HepG2 (cell line): ENCODE results near the gene HPCAL1. TPM values are rescaled to one million over a fixed set of nuclear protein-coding genes. Genes with fewer than 3 reads are reported as not detected.

ENCODE experiments used
- ETV5 ChIP-seq: IDR thresholded peaks from 2 replicates; pipeline ENCODE4 v1.6.1; 2018; ENCODE audit warnings: missing biosample characterization, missing genetic modification reagents, inconsistent platforms, borderline replicate concordance
- FOXA3 ChIP-seq: IDR thresholded peaks from 2 replicates; pipeline ENCODE4 v1.6.1; 2016; ENCODE audit warnings: missing genetic modification reagents, missing compliant biosample characterization
- RBAK ChIP-seq: sonication (generic); formaldehyde crosslinking; IDR thresholded peaks from 2 replicates; pipeline ENCODE4 v1.5.1; 2020; ENCODE audit warnings: mild to moderate bottlenecking, missing genetic modification reagents
- RELA ChIP-seq: sonication (generic); formaldehyde crosslinking; IDR thresholded peaks from 2 replicates; pipeline ENCODE4 v1.4.0; 2020; ENCODE audit warnings: missing genetic modification reagents
- SMAD3 ChIP-seq: sonication (generic); formaldehyde crosslinking; IDR thresholded peaks from 2 replicates; pipeline ENCODE4 v1.4.0; 2020; ENCODE audit warnings: missing genetic modification reagents
- ZC3H13 ChIP-seq: sonication (generic); formaldehyde crosslinking; IDR thresholded peaks from 2 replicates; pipeline ENCODE4 v1.8.1; 2023; ENCODE audit warnings: mild to moderate bottlenecking, missing genetic modification reagents, moderate library complexity
- ZNF136 ChIP-seq: sonication (generic); formaldehyde crosslinking; IDR thresholded peaks from 2 replicates; pipeline ENCODE4 v1.8.1; 2022; ENCODE audit warnings: low read depth, mild to moderate bottlenecking, moderate library complexity, missing genetic modification reagents
- polyA plus RNA-seq, 8 experiments: library from polyadenylated mRNA; depleted of rRNA in 3 of 8; stranded (reverse) in 7 of 8; unstranded in 1 of 8; fragments of >200 nt; fragmentation: Illumina TruSeq in 4 of 8; extraction: Trizol in 4 of 8; gene quantifications; 2 replicates each; pipeline versions ENCODE4 v1.2.1 to v1.2.3, GENCODE V29; 2011 to 2016; ENCODE audit warnings: low read depth in 4 of 8, missing spikeins in 1 of 8, mixed read lengths in 1 of 8; ENCODE audit not compliant: insufficient read depth in 1 of 8
- total RNA-seq, 5 experiments: library from RNA; depleted of rRNA; stranded (reverse); fragments of >200 nt; fragmentation: Illumina TruSeq; extraction: Trizol; gene quantifications; 2 replicates each; pipeline ENCODE4 v1.2.3, GENCODE V29; 2016; ENCODE audit warnings: low read depth in 1 of 5
- TF ChIP-seq, protein P1 (sequence below), 2 experiments: sonication (generic) in 1 of 2; formaldehyde crosslinking in 1 of 2; IDR thresholded peaks; 2 replicates each; pipeline versions ENCODE4 v1.4.0 to v1.6.1; 2016 to 2020; ENCODE audit warnings: borderline replicate concordance in 1 of 2, low read depth in 1 of 2, mild to moderate bottlenecking in 1 of 2, missing genetic modification reagents in 1 of 2
- TF ChIP-seq, protein P2 (sequence below): sonication (generic); formaldehyde crosslinking; IDR thresholded peaks from 2 replicates; pipeline ENCODE4 v1.5.0; 2020; ENCODE audit warnings: mild to moderate bottlenecking, missing genetic modification reagents
- TF ChIP-seq, protein P3 (sequence below): sonication (generic); formaldehyde crosslinking; conservative IDR thresholded peaks from 2 replicates; pipeline ENCODE4 v1.4.0; 2020; ENCODE audit warnings: mild to moderate bottlenecking, missing genetic modification reagents, moderate library complexity
- TF ChIP-seq, protein P4 (sequence below): sonication (generic); formaldehyde crosslinking; IDR thresholded peaks from 2 replicates; pipeline ENCODE4 v1.5.0; 2020; ENCODE audit warnings: missing genetic modification reagents
- TF ChIP-seq, protein P5 (sequence below): sonication (generic); formaldehyde crosslinking; conservative IDR thresholded peaks from 2 replicates; pipeline ENCODE4 v1.8.0; 2022; ENCODE audit warnings: mild to moderate bottlenecking, moderate library complexity, missing genetic modification reagents
- TF ChIP-seq, protein P6 (sequence below): sonication (generic); formaldehyde crosslinking; IDR thresholded peaks from 2 replicates; pipeline ENCODE4 v1.4.0; 2020; ENCODE audit warnings: mild to moderate bottlenecking, missing genetic modification reagents

HPCAL1 gene
- total and polyA plus RNA-seq, 2 of the 13 experiments (the other 11 are each of a cell fraction or from before 2014, with no cell fraction given), result 29.5 to 29.9 TPM

DNA sequence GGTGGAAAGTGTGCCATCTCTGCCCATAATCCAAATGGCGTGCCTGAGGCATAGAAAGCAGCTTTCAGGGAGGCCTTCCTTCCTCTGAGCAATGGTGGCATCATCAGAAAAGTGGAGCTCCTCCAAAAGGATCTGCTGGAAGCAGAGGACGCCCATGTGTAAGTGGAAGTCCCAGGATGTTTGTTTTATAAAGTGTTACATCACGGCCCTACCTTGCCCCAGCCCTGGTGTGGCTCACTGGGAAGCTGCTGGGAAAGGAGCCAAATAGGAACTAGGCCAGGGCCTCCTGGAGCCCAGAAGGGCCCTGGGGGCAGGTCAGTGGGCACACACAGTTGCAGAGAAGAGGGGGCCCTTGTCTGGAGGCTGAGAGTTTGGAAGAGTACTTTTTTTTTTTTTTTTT lies 149.6 kb downstream of the HPCAL1 start (continued):
- TF ChIP-seq, protein P1, sequence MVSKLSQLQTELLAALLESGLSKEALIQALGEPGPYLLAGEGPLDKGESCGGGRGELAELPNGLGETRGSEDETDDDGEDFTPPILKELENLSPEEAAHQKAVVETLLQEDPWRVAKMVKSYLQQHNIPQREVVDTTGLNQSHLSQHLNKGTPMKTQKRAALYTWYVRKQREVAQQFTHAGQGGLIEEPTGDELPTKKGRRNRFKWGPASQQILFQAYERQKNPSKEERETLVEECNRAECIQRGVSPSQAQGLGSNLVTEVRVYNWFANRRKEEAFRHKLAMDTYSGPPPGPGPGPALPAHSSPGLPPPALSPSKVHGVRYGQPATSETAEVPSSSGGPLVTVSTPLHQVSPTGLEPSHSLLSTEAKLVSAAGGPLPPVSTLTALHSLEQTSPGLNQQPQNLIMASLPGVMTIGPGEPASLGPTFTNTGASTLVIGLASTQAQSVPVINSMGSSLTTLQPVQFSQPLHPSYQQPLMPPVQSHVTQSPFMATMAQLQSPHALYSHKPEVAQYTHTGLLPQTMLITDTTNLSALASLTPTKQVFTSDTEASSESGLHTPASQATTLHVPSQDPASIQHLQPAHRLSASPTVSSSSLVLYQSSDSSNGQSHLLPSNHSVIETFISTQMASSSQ (IDR thresholded peaks at IDR 0.05; ENCODE audit: low read depth), result peak; percentile 26; the same call in 1 of the 2 replicates
- TF ChIP-seq, protein P1 (CRISPR knock-in tag; IDR thresholded peaks at IDR 0.05; ENCODE audit: borderline replicate concordance), result no peak
- TF ChIP-seq, protein P2, sequence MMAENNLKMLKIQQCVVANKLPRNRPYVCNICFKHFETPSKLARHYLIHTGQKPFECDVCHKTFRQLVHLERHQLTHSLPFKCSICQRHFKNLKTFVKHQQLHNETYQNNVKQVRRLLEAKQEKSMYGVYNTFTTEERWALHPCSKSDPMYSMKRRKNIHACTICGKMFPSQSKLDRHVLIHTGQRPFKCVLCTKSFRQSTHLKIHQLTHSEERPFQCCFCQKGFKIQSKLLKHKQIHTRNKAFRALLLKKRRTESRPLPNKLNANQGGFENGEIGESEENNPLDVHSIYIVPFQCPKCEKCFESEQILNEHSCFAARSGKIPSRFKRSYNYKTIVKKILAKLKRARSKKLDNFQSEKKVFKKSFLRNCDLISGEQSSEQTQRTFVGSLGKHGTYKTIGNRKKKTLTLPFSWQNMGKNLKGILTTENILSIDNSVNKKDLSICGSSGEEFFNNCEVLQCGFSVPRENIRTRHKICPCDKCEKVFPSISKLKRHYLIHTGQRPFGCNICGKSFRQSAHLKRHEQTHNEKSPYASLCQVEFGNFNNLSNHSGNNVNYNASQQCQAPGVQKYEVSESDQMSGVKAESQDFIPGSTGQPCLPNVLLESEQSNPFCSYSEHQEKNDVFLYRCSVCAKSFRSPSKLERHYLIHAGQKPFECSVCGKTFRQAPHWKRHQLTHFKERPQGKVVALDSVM (CRISPR knock-in tag), result 0 out of 2 replicates have a peak, but pooled peaks have one; percentile 23
- peak; percentile 80 for TF ChIP-seq FOXA3 (CRISPR knock-in tag)
- no peak for TF ChIP-seq RBAK
- TF ChIP-seq, protein P3, sequence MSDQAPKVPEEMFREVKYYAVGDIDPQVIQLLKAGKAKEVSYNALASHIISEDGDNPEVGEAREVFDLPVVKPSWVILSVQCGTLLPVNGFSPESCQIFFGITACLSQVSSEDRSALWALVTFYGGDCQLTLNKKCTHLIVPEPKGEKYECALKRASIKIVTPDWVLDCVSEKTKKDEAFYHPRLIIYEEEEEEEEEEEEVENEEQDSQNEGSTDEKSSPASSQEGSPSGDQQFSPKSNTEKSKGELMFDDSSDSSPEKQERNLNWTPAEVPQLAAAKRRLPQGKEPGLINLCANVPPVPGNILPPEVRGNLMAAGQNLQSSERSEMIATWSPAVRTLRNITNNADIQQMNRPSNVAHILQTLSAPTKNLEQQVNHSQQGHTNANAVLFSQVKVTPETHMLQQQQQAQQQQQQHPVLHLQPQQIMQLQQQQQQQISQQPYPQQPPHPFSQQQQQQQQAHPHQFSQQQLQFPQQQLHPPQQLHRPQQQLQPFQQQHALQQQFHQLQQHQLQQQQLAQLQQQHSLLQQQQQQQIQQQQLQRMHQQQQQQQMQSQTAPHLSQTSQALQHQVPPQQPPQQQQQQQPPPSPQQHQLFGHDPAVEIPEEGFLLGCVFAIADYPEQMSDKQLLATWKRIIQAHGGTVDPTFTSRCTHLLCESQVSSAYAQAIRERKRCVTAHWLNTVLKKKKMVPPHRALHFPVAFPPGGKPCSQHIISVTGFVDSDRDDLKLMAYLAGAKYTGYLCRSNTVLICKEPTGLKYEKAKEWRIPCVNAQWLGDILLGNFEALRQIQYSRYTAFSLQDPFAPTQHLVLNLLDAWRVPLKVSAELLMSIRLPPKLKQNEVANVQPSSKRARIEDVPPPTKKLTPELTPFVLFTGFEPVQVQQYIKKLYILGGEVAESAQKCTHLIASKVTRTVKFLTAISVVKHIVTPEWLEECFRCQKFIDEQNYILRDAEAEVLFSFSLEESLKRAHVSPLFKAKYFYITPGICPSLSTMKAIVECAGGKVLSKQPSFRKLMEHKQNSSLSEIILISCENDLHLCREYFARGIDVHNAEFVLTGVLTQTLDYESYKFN (CRISPR knock-in tag), result 0 out of 2 replicates have a peak, but pooled peaks have one; percentile 37
- TF ChIP-seq ZNF136, result no peak
- TF ChIP-seq ETV5, result peak; percentile 77; the same call in 1 of the 2 replicates
- TF ChIP-seq ZC3H13 (CRISPR knock-in tag), result no peak
- 0 out of 2 replicates have a peak, but pooled peaks have one; percentile 48 for TF ChIP-seq SMAD3
- TF ChIP-seq, protein P4, sequence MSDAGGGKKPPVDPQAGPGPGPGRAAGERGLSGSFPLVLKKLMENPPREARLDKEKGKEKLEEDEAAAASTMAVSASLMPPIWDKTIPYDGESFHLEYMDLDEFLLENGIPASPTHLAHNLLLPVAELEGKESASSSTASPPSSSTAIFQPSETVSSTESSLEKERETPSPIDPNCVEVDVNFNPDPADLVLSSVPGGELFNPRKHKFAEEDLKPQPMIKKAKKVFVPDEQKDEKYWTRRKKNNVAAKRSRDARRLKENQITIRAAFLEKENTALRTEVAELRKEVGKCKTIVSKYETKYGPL, result peak; percentile 56; the same call in 1 of the 2 replicates
- no peak for TF ChIP-seq RELA
- TF ChIP-seq, protein P5, sequence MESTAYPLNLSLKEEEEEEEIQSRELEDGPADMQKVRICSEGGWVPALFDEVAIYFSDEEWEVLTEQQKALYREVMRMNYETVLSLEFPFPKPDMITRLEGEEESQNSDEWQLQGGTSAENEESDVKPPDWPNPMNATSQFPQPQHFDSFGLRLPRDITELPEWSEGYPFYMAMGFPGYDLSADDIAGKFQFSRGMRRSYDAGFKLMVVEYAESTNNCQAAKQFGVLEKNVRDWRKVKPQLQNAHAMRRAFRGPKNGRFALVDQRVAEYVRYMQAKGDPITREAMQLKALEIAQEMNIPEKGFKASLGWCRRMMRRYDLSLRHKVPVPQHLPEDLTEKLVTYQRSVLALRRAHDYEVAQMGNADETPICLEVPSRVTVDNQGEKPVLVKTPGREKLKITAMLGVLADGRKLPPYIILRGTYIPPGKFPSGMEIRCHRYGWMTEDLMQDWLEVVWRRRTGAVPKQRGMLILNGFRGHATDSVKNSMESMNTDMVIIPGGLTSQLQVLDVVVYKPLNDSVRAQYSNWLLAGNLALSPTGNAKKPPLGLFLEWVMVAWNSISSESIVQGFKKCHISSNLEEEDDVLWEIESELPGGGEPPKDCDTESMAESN (CRISPR knock-in tag), result 0 out of 2 replicates have a peak, but pooled peaks have one; percentile 39
- TF ChIP-seq, protein P6, sequence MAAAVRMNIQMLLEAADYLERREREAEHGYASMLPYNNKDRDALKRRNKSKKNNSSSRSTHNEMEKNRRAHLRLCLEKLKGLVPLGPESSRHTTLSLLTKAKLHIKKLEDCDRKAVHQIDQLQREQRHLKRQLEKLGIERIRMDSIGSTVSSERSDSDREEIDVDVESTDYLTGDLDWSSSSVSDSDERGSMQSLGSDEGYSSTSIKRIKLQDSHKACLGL, result no peak
